Measurements from ENCODE around the gene ULBP1.
"Not testable (repeated sequence)": the region's sequence is repeated elsewhere in the genome, so short reads cannot be mapped to it uniquely, and the experiment has no call there.

The ULBP1 gene

DNA sequence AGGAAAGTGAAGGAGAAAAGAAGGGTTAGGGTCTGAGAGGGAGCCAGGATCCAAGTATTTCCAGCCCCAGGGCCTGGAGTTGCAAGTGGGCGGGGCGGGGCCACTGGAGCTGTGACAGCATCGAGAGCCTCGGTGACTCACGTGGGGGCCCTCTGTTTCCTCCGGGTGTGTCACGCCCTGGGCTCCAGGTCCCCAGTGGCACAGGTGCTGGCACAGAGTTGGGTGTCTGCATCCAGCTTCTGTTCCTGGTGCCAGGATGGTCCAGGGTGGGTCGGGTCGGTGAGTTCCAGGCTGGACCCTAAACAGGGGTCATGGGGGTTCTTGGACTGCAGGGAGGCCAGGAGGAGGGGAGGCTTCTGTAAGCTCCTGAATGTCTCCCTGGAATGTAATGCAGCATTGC lies 44.8 kb downstream of the ULBP1 start:
- Histone ChIP-seq H2AFZ (ENCODE audit: low read depth, low read length, severe bottlenecking) (no peak overlapping the region), H3K79me2 (ENCODE audit: insufficient read depth, low read length) (no peaks in the 10 kb centered on the region), H3K9me2 (replicated peaks; ENCODE audit: insufficient read depth, low read length) (no peaks in the 10 kb centered on the region), H3K36me3 (ENCODE audit: low read length) (no peaks in the 10 kb centered on the region), H3F3A (ENCODE audit: insufficient read depth) (no peaks in the 10 kb centered on the region), H3K27me3 (ENCODE audit: low read length) (no peaks in the 10 kb centered on the region), H3K9ac (ENCODE audit: low read length) (no peak overlapping the region), H3K4me2 (ENCODE audit: low read depth, low read length, poor library complexity, severe bottlenecking) (no peak overlapping the region), H4K20me1 (ENCODE audit: low read depth, low read length) (no peaks in the 10 kb centered on the region), H3K4me3 (ENCODE audit: insufficient read depth, low read length, poor library complexity, severe bottlenecking) (no peak overlapping the region), H3K27ac (ENCODE audit: low read depth, low read length) (no peak overlapping the region), H3K9me3 (ENCODE audit: insufficient read depth, low read length) (no peaks in the 10 kb centered on the region)
- TF ChIP-seq EZH2phosphoT487 (conservative IDR thresholded peaks at IDR 0.05; ENCODE audit: low read length): no peak
- TF ChIP-seq, protein P1, sequence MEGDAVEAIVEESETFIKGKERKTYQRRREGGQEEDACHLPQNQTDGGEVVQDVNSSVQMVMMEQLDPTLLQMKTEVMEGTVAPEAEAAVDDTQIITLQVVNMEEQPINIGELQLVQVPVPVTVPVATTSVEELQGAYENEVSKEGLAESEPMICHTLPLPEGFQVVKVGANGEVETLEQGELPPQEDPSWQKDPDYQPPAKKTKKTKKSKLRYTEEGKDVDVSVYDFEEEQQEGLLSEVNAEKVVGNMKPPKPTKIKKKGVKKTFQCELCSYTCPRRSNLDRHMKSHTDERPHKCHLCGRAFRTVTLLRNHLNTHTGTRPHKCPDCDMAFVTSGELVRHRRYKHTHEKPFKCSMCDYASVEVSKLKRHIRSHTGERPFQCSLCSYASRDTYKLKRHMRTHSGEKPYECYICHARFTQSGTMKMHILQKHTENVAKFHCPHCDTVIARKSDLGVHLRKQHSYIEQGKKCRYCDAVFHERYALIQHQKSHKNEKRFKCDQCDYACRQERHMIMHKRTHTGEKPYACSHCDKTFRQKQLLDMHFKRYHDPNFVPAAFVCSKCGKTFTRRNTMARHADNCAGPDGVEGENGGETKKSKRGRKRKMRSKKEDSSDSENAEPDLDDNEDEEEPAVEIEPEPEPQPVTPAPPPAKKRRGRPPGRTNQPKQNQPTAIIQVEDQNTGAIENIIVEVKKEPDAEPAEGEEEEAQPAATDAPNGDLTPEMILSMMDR (IDR thresholded peaks at IDR 0.05; ENCODE audit: insufficient read depth, low read length, poor library complexity, severe bottlenecking): no peak

DNA sequence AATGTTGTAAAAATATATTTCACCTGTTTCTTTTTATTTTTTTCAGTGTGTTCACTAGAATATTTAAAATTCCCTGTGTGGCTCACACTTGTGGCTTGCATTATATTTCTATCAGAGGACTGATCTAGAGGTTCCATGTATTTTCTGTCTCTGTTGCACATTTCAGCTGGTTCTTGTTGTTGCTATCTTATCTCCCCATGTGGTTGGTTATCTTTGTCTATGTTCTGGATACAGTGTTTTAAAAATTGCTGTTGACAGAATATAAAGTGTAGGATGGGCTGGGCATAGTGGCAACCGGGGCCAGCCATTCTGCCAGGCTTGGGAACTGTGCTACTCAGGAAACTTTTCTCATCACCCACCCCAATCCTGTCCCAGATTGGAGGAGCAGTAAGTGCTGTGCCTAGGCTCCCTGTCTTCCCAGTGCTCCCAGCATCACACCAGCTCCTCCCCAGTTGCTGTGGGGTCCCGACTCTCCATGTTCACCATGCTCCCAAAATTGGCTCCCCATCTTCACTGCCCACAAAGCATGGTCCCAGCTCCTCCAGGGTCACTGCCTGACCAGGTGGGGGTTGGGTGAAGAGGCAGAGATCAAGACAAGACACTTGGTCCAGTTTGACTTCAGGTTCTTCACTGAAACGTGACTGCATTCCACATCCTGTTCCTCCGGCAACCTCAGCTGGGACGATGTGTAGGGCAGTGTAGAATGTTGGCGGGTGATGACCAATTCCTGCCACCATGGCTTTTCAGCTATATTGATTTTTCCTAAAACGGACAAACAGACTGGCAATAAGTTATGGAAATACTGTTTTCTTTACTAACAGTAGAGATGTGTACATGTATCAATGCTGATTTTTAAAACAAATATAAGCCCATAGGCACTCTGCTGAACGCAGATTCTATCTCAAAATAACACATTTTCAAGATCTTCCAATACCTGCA lies 49.4 kb downstream of the ULBP1 start:
- H3K4me2 ChIP-seq (ENCODE audit: low read depth, low read length, poor library complexity, severe bottlenecking); H3K79me2 ChIP-seq (ENCODE audit: insufficient read depth, low read length); H3K36me3 ChIP-seq (ENCODE audit: low read length); H3K9me2 ChIP-seq (replicated peaks; ENCODE audit: insufficient read depth, low read length); H3F3A ChIP-seq (ENCODE audit: insufficient read depth); H3K9ac ChIP-seq (ENCODE audit: low read length); H3K4me3 ChIP-seq (ENCODE audit: insufficient read depth, low read length, poor library complexity, severe bottlenecking); H3K27me3 ChIP-seq (ENCODE audit: low read length); H3K9me3 ChIP-seq (ENCODE audit: insufficient read depth, low read length); H4K20me1 ChIP-seq (ENCODE audit: low read depth, low read length); H2AFZ ChIP-seq (ENCODE audit: low read depth, low read length, severe bottlenecking); H3K27ac ChIP-seq (ENCODE audit: low read depth, low read length): not testable (repeated sequence)

DNA sequence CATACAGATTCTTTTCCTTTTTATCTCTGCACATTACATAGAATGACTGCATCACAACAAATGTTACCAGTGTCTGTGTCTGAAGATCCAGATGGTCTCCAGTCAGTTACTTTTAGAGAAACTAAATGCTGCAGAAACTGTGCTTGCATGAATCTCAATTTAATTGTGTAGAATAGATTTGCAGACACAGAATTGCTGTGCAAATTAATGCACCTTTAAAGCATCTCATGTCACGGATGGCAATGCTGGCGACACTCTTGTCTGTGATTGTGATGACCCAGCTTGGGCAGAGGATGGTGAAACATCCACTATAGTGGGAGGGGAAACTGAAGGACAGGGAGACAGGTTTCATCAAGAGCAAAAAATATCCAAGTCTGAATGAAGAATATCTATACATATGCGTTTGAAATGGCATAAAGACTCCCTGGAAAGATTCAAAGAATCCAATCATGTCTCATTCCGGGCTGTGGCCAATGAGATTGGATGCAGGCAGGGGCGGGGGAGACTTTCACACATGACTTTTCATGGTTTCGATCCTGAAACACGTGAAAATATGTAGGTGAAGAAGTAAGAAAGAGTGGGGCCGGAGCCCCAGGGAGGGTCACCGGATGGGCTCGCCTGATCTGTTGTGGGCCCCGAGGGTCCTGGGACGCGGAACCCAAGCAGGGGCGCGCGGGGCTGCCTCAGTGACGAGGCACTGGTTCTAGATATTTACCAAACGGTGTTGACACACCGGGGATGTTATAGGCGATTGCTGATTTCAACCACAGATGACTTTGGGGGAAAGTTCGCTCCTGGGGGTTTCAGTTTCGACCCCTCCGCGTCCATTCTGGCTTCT lies 50.3 kb downstream of the ULBP1 start:
- H3K9ac ChIP-seq (ENCODE audit: low read length); H3K4me3 ChIP-seq (ENCODE audit: insufficient read depth, low read length, poor library complexity, severe bottlenecking); H4K20me1 ChIP-seq (ENCODE audit: low read depth, low read length); H3K79me2 ChIP-seq (ENCODE audit: insufficient read depth, low read length); H3K4me2 ChIP-seq (ENCODE audit: low read depth, low read length, poor library complexity, severe bottlenecking); H2AFZ ChIP-seq (ENCODE audit: low read depth, low read length, severe bottlenecking); H3K9me3 ChIP-seq (ENCODE audit: insufficient read depth, low read length); H3K27me3 ChIP-seq (ENCODE audit: low read length); H3K9me2 ChIP-seq (replicated peaks; ENCODE audit: insufficient read depth, low read length); H3K36me3 ChIP-seq (ENCODE audit: low read length); H3K27ac ChIP-seq (ENCODE audit: low read depth, low read length); H3F3A ChIP-seq (ENCODE audit: insufficient read depth): not testable (repeated sequence)

DNA sequence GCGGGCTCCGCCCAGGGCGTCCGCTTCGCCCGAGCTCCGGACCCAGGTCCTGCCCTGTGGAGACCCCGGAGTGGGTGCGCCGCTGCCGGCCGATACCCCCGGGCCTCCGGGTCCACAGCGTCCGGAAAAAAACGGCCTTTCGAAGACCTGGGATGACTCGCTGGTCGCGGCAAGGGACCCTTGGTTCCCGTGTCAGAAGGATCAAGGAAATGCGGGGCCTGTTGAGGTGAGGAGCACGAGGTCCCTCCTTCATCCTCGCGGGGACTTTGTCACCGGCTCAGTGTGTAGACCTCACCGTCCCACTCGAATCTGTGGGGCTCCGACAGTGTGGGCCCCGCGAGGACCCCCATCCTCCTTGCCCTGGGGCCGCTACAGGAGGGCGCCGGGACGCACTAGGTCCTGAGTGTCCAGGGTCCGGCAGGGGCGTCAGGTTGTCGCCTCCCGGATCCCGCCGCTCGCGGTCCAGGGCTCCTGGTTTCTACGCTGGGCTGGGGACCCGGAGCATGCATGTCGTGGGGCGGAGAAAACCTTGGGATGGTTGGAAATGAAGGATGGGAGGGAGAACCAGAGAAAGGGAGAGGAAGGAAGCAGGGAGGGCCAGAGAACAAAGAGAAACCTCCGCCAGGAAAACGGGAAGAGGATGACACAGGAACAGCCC lies 51.0 kb downstream of the ULBP1 start:
- H3K4me2 ChIP-seq (ENCODE audit: low read depth, low read length, poor library complexity, severe bottlenecking); H3K4me3 ChIP-seq (ENCODE audit: insufficient read depth, low read length, poor library complexity, severe bottlenecking); H3F3A ChIP-seq (ENCODE audit: insufficient read depth); H3K36me3 ChIP-seq (ENCODE audit: low read length); H3K9me3 ChIP-seq (ENCODE audit: insufficient read depth, low read length); H4K20me1 ChIP-seq (ENCODE audit: low read depth, low read length); H3K27me3 ChIP-seq (ENCODE audit: low read length); H2AFZ ChIP-seq (ENCODE audit: low read depth, low read length, severe bottlenecking); H3K9ac ChIP-seq (ENCODE audit: low read length); H3K9me2 ChIP-seq (replicated peaks; ENCODE audit: insufficient read depth, low read length); H3K27ac ChIP-seq (ENCODE audit: low read depth, low read length); H3K79me2 ChIP-seq (ENCODE audit: insufficient read depth, low read length): not testable (repeated sequence)

DNA sequence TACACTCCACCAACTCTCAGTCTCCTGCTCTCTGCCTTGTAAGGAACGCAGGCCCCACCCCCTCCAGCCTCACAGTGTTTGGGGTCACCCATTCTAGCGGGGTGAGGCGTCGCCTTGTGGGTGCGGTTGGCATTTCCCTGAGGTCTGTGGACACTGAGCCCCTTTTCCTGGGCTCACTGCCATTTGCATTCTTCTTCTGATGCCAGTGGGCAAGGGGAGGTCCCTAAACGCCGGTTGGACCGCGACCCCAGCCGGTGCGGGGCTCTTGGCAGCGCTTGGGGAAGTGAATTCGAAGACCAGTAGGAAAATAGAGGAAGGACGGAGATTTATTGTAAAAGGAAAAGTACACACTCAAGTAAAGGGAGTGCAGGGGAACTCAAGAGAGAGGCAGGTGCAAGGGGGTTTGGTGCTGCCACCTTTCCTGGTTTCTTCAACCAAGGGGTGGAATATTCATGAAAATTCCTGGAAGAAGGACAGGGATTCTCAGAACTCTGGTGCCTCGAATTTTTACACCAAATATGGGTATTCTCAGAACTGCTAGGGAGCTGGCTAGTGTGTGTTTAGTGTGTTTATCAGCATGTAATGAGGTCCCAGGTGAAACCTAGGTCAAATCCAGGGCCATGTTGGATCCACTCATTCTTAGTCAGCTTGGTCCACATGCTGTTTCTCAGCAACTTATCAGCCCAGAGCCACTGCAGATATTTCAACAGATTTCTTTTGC lies 51.7 kb downstream of the ULBP1 start:
- H4K20me1 ChIP-seq (ENCODE audit: low read depth, low read length); H3K9ac ChIP-seq (ENCODE audit: low read length); H3K79me2 ChIP-seq (ENCODE audit: insufficient read depth, low read length); H3K27me3 ChIP-seq (ENCODE audit: low read length); H3K4me3 ChIP-seq (ENCODE audit: insufficient read depth, low read length, poor library complexity, severe bottlenecking); H3K36me3 ChIP-seq (ENCODE audit: low read length); H3K9me3 ChIP-seq (ENCODE audit: insufficient read depth, low read length); H3F3A ChIP-seq (ENCODE audit: insufficient read depth); H3K4me2 ChIP-seq (ENCODE audit: low read depth, low read length, poor library complexity, severe bottlenecking); H3K27ac ChIP-seq (ENCODE audit: low read depth, low read length); H2AFZ ChIP-seq (ENCODE audit: low read depth, low read length, severe bottlenecking); H3K9me2 ChIP-seq (replicated peaks; ENCODE audit: insufficient read depth, low read length): not testable (repeated sequence)
